Fibroblast of lung (primary cell): ENCODE measurements around the gene LSS.

Experiments used
- EZH2 ChIP-seq: IDR thresholded peaks from 2 replicates; pipeline ENCODE4 v1.5.1; 2012; ENCODE audit warnings: low read length, control low read depth, mild to moderate bottlenecking; ENCODE audit errors: missing control alignments
- TF ChIP-seq, protein P1 (sequence below), 2 donors: IDR thresholded peaks in 1 of 2; conservative IDR thresholded peaks in 1 of 2; 1 replicate in 1 of 2; 2 replicates in 1 of 2; pipeline ENCODE4 v1.5.1; 2011 to 2012; ENCODE audit warnings: low read length in 2 of 2, control low read depth in 1 of 2, inconsistent platforms in 1 of 2, low read depth in 1 of 2, mild to moderate bottlenecking in 1 of 2

GRCh38 chr21:46142582-46143473 lies 85.7 kb downstream of the LSS start:
- TF ChIP-seq EZH2, result no peak
- TF ChIP-seq, protein P1, sequence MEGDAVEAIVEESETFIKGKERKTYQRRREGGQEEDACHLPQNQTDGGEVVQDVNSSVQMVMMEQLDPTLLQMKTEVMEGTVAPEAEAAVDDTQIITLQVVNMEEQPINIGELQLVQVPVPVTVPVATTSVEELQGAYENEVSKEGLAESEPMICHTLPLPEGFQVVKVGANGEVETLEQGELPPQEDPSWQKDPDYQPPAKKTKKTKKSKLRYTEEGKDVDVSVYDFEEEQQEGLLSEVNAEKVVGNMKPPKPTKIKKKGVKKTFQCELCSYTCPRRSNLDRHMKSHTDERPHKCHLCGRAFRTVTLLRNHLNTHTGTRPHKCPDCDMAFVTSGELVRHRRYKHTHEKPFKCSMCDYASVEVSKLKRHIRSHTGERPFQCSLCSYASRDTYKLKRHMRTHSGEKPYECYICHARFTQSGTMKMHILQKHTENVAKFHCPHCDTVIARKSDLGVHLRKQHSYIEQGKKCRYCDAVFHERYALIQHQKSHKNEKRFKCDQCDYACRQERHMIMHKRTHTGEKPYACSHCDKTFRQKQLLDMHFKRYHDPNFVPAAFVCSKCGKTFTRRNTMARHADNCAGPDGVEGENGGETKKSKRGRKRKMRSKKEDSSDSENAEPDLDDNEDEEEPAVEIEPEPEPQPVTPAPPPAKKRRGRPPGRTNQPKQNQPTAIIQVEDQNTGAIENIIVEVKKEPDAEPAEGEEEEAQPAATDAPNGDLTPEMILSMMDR (conservative IDR thresholded peaks at IDR 0.05 in 1 of 2, IDR thresholded peaks at IDR 0.05 in 1 of 2; ENCODE audit: low read depth in 1 of 2, low read length in 2 of 2), result no peak
